ENCODE measurements around the gene LPCAT1.
"Not testable (repeated sequence)": the region's sequence is repeated elsewhere in the genome, so short reads cannot be mapped to it uniquely, and the experiment has no call there.

Gene LPCAT1

DNA sequence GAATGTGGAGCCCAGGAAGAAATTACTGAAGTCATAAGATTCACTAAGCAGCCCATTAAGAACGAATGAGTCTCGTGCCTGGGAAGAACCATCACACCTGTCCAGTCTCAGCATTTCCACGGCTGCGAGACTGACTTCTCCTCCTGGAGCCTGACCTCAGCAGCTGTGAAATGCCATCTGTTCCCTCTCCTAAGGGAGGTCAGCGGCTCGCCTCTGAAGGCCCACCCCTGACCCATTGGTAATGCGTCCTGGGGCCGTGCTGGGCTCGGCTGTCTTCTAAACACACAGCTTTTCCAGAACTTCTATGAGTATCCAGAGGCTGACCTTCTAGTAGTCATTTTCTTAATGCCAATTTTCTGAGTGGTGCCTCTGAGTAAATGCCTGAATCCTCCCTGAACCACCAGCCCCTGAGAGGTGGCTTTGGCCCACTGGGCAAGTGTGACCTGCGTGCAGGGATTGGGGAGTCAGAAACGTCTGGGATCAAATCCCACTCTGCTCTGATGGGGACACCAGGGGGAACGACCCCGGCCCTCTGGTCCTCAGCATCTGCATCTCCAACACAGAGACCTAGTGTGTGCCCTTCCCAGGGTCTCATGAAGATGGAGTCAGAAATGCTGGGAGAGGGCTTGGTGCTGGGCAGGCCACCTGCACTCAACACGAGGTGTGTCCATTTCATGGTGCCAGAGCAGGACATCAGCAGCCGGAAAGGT lies 84.2 kb downstream of the LPCAT1 start:
- in situ Hi-C loops (cut with MboI; ENCODE audit: low pct_unique_long_range_greater_than_20kb, low sequenced_read_pairs) = no loop called here
- DNase-seq = no peak

DNA sequence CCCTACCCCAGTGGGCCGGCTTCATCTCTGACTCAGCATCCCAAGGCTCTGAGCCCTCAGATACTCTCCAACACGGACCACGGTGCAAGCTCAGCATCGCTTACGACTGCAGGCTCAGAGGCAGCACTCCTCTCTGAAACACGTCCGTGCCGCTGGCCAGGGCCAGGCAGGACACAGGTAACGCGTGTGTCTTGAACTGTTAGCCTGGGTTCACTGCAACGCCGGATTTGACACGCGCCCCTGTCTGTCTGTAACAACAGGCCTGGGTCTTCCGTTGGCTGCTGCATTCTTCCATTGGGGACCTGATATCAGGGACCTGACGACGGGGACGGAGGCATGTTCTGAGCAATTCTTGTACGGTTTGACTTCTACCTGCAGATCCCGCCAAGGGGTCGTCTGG lies 84.9 kb downstream of the LPCAT1 start:
- DNase-seq = no peak
- in situ Hi-C loops (cut with MboI; ENCODE audit: low pct_unique_long_range_greater_than_20kb, low sequenced_read_pairs) = no loop called here

DNA sequence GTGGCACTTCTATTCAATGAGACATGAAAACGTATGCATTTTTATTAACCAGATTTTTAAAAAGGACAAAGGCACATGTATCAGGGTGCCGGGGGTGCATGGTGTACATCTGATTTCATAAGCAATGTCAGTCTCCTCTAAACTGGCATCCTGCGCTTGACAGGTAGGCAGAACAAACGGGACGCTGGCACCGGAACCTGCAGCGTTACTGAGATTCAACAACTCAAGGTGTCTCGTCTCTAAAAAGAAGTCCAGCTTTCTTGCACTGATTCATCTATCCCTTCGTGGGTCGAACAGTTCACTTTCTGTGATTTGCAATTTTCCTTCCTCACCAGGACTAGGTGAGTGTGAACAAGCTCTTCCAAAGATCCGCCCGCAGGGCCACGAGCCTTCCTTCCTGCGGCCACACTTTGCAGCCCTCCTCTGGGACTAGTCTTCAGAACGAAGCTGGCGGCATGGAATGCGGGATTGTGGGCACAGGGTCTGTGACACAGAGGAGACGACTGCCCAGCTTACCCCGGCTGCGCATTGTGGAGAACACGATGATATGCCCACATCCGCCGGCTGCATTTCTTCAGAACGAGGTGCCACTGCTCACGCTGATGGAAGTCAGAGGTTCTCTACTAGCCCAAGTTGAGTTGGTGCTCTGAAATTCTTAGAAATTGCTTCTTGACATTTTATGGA lies 85.7 kb downstream of the LPCAT1 start:
- no peak for DNase-seq
- in situ Hi-C loops (cut with MboI; ENCODE audit: low pct_unique_long_range_greater_than_20kb, low sequenced_read_pairs) = no loop called here

DNA sequence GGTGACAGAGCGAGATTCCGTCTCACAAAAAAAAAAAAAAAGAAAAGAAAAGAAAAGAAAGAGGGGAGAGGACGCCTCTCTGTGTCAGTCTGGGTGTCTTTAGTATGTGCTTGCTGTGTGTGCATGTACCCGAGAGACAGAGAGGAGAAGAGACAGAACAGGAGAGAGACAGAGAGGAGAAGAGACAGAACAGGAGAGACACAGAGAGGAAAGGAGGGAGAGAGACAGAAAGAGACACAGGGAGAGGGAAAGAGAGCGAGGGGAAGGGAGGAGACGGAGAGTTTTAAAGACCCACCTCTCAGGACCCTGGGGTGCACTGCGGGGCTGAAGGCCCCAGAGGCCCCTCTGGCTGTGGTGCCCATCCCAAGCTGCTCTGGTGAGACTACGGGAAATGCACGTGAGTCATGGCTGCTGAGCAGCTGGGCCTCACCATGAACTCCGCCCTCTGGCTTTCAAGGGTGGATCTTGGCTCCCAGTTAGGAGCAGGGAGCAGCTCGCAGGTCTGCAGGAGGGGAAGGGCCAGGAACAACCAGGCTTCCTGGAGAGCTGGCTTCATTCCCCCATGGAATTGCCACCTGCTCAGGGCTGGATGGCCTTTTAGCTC lies 86.4 kb downstream of the LPCAT1 start:
- DNase-seq = no peak
- in situ Hi-C loops (cut with MboI; ENCODE audit: low pct_unique_long_range_greater_than_20kb, low sequenced_read_pairs) = no loop called here

DNA sequence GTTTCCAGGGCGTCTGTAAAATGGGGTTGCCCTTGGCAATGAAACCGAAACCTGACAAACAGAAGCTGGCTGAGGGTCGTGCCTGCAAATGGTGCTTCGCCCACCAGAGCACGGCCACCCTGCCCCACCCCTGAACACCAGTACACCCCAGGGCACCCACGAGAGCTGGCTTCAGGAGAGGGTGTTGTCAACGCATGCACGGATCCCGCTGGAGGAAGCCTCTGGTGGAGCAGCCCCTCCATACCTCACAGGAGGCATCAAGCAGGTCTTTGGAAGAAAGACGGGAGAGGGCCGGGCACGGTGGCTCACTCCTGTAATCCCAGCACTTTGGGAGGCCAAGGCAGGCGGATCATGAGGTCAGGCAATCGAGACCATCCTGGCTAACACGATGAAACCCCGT lies 87.1 kb downstream of the LPCAT1 start:
- in situ Hi-C loops (cut with MboI; ENCODE audit: low pct_unique_long_range_greater_than_20kb, low sequenced_read_pairs) = no loop called here
- no peak for DNase-seq

DNA sequence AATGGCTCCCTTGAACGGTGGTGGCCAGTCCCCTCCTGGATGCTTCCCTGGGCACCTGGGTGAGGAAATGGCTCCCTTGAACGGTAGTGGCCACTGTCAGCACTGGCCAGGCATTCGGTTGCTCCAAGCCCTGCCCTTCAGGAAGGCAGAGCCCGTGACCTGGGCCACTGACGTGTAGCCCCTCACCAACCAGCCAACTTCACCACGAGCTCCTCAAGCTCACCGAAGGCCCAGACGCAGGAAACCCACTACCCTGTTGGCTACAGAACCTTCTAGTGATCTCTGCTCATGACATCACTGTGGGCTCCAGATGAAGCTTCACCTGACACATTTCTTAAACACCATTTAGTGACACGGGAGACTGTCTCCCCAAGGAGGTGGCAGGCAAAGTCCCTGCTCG lies 87.7 kb downstream of the LPCAT1 start:
- DNase-seq = no peak
- in situ Hi-C loops (cut with MboI; ENCODE audit: low pct_unique_long_range_greater_than_20kb, low sequenced_read_pairs) = no loop called here

DNA sequence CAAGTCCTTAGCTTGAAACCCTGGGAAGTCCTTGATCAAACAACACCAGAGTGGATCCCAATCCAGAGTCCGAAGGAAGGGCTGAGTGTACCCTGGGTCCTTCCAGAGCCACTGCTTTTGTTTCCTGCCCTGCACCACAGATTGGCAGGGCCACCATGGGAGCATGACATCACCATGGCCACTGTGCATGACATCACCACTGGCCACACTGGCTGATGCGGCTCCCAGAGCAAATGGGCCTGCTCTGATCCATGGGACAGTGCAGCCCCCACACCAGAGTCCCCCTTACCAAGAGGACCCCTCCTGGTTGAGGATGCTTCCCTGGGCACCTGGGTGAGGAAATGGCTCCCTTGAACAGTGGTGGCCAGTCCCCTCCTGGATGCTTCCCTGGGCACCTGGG lies 88.4 kb downstream of the LPCAT1 start:
- in situ Hi-C loops (cut with MboI; ENCODE audit: low pct_unique_long_range_greater_than_20kb, low sequenced_read_pairs) = no loop called here
- no peak for DNase-seq

DNA sequence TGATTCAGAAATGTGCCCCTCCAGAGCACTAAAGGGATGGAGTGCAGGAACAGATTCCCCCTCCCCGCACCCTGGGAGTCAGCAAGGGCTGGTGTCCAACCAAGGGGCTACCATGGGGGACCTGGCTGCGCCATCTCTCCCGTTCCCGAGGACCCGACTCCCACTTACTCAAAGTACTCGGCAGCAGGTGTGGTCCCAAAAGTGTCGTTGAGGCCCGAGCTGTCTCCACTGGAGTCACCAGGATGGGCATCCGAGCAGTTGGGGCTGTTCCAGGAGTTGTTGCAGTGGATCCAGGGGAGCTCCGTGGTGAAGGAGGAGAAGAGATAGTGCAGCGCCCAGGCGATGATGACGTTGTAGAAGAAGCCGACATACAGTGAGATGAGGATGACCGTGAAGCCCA lies 91.5 kb downstream of the LPCAT1 start:
- no peak for DNase-seq
- in situ Hi-C loops (cut with MboI; ENCODE audit: low pct_unique_long_range_greater_than_20kb, low sequenced_read_pairs) = no loop called here

DNA sequence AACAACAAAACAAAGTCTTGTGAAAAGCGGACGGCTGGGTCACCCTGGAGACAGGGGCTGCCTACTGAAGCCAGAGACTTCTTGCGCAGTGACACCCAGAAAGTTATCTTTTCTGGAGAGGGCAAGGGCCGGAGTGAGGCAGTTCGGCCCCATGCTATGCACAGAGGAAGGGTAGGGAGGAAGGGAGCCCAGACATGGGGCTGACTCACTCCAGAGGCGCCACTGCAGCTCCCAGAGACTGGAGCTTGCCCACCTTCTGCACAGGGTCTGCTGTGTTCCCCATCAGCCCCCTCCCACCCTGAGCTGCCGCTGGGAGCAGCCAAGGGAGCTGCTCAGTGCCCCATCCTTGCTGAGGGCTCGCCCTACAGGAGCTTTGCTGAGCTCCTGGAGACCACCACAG lies 91.9 kb downstream of the LPCAT1 start:
- no peak for DNase-seq
- in situ Hi-C loops (cut with MboI; ENCODE audit: low pct_unique_long_range_greater_than_20kb, low sequenced_read_pairs) = no loop called here

DNA sequence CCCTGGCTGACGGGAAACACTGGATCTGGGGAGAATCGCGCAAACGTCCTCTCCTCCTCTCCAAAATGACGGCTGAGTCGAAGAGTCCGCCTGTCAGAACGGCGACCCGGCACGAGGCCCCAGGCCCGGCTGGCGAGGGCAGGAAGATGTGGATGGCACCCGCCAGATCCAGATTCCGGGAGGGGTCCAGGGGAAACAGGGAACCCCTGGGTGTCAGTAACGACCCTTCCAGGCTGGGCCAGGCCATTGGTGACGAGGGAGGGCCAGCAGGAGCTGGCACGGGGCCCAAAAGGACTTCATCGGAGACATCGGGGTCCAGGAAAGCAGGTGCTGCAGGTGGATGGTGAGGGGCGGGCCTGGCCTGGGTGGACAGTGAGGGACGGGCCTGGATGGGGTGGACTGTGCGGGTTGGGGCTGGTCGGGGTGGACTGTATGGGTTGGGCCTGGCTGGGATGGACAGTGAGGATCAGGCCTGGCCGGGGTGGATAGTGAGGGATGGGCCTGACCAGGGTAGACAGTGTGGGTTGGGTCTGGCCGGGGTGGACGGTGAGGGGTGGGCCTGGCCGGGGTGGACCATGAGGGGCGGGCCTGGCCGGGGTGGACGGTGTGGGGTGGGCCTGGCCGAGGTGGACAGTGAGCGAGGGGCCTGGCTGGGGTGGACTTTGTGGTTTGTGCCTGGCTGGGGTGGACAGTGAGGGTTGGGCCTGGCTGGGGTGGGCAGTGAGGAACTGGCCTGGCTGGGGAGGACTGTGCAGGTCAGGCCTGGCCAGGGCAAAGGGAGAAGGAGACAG lies 92.5 kb downstream of the LPCAT1 start:
- no peak for DNase-seq
- in situ Hi-C loops (cut with MboI; ENCODE audit: low pct_unique_long_range_greater_than_20kb, low sequenced_read_pairs) = no loop called here

DNA sequence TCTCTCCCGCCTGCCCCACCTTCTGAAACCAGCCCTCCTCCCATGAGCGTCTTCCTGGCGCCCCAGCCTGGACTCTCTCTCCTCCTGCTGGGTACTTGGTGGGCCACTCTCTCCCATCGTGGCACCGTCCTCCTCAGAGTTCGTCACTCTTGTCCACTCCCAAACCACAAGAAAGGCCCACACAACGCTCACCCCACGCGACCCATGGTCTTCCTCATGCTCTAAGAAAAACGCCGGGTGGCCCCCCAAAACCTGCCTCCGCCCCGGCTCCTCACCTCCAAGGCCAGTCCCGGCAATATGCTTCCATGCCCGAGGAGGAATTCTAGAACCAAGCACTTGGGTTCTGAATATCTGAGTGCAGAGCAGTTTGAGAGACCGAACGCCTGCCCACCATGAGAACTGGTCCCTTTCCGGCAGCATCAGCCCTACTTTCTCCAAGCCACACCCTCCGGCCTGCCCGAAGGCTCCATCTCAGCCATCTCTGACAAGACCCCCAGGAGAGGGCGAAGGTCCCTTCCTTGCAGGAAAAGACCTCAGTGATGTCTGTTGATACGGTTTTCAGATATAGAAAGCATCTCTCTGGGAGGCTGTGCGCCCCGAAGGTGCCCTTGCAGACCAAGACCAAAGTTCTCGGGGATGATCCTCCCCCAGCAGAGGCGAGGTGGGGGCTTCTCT lies 93.5 kb downstream of the LPCAT1 start:
- in situ Hi-C loops (cut with MboI; ENCODE audit: low pct_unique_long_range_greater_than_20kb, low sequenced_read_pairs) = no loop called here
- DNase-seq = no peak

DNA sequence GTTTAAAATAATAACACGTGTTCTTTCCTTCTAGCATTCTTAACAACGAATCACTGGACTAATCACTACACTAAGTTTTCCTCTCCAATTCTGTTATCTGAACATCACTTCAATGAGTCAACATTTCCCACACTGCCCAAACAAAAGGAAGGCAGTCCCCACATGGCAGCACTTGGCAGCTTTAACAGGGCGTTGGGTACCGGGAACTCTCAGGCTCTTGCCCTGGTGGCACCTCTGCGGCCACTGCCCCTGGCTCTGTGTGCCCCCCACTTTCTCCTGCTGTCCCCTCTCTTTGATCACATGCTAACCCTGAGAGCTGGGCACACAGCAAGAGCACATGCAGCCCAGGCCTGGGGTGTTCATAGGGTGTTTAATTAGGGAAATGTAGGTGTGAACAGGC lies 94.3 kb downstream of the LPCAT1 start:
- in situ Hi-C loops (cut with MboI; ENCODE audit: low pct_unique_long_range_greater_than_20kb, low sequenced_read_pairs) = no loop called here
- no peak for DNase-seq

DNA sequence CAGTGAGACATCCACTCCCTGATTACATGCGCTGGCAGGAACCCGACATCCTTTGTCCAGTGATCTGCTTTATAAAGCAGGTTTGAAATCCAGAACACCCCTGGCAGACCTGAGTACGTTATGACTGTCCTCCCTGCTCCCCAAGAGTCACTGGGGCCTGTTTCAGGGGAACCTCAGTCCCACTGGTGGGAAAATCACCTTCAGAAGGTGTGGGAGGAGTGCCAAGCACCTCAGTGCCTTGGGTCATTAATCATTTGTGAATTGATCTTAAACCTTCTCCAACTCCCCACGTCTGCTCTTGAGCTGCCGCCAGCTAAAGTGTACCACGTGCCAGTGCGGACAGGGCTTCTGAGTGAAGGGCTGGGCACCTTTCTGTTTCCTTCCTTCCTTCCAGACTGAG lies 94.7 kb downstream of the LPCAT1 start:
- in situ Hi-C loops (cut with MboI; ENCODE audit: low pct_unique_long_range_greater_than_20kb, low sequenced_read_pairs) = no loop called here
- no peak for DNase-seq

DNA sequence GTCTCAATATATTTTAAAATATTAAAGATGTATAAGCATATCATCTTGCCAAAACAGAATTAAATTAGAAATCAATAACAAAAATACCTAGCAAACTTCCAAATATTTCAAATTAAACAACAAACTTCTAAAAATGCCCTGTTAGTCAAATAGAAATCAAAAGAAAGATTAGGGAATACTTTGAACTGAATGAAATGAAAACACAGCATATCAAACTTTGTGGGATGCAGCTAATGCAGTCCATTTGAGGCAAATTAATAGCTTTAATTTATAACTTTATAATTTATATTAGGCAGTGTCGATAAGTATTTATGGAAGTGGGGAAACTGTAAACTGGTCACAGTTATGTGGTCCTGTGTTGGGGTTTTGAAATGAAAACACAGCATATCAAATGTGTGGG lies 95.7 kb downstream of the LPCAT1 start:
- no peak for DNase-seq
- in situ Hi-C loops (cut with MboI; ENCODE audit: low pct_unique_long_range_greater_than_20kb, low sequenced_read_pairs) = no loop called here

DNA sequence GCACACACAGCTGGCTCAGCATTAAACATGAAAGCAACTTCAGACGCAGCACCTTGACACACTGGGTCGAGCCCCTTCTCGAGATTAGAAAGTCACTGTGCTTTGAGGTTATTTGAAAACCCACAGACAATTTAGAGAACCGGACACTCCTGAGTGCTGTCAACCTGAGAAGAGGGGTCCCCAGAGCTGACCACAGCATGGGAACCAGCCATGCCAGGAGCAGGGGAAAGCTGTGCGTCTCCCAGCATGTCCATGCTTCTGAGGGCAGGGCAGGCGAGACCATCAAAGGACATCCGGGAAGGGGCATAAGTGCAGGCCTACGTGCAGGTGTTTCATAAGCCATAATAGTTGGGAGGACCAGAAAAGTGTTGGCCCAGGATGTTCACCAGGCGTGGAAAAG lies 99.0 kb downstream of the LPCAT1 start:
- in situ Hi-C loops (cut with MboI; ENCODE audit: low pct_unique_long_range_greater_than_20kb, low sequenced_read_pairs) = no loop called here
- no peak for DNase-seq

DNA sequence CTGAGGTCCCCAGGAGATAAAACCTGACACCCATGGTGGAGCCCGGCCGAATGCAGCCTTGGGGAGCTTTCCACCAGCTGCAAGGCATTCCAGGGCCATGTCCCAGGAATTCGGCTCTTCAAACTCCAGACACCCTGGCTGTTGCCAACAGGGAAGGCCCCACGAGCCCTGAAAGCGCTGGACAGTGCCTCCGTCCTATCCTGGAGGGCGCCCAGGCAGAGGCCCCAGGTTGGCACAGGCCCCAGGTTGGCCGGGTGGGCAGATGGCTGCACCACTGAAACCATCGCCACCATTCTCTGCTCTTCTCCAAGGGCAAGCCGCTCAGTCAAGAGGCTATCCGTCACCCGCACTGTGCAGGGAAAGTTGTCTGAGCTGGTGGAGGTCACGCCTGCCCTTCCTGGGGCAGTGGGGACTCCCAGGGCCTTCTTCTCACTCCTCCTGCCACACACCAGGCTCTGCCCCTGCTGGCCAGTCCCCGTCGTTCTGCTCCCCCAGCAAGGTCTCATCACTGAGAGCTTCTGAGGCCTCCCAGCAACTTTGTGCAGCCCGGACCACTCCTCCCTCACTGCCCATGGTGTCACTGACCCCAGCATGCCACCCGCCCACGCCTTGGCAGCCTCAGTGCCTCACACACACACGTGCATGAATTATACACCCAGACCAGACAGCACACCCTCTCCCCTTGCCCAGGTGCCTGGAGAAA lies 99.7 kb downstream of the LPCAT1 start:
- in situ Hi-C loops (cut with MboI; ENCODE audit: low pct_unique_long_range_greater_than_20kb, low sequenced_read_pairs) = no loop called here
- no peak for DNase-seq

DNA sequence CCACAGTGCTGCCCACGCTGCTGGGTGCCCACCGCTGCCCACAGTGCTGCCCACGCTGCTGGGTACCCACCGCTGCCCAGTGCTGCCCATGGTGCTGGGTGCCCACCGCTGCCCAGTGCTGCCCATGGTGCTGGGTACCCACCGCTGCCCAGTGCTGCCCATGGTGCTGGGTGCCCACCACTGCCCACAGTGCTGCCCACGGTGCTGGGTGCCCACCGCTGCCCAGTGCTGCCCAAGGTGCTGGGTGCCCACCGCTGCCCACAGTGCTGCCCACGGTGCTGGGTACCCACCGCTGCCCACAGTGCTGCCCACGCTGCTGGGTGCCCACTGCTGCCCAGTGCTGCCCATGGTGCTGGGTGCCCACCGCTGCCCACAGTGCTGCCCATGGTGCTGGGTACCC lies 101.2 kb downstream of the LPCAT1 start:
- DNase-seq; in situ Hi-C loops (cut with MboI; ENCODE audit: low pct_unique_long_range_greater_than_20kb, low sequenced_read_pairs): not testable (repeated sequence)

DNA sequence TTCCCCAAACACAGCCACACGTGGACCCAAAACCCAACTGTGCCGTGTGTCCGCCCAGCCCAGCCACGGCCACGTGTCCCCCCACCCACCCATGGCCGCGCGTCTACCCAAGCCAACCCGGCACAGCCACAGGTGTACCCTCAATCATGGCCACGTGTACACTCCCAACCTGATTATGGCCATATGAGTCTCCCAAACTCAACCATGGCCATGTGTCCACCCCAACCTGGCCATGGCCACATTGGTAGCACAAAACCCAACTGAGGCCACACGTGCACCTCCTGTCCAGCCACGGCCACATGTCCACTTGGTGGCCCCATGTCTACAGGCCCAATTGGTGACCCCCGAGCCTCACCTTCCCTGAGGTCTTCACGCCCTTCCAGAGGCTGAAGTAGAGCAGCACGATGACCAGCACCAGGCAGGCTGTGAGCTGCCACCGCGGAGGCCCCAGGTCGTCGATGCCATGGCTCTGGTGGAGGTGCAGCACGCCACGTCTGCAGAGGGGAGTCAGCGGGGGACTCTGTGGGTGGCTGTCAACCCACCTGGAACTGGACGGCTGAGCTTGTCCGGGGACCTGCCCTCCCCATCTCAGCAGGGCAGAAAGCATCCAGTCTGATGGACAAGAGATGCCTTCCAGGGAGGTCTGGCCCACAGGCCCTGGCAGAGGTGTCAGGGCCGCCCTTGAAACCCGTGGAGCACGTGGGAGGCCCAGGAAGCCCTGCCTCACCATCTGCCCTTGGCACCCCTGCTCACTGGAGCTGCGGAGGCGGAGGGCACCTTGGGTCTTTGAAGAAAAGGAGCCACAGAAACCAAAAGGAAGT lies 102.0 kb downstream of the LPCAT1 start:
- in situ Hi-C loops (cut with MboI; ENCODE audit: low pct_unique_long_range_greater_than_20kb, low sequenced_read_pairs) = no loop called here
- DNase-seq = no peak

Measured in KBM-7 (cell line).